PFSK-1 (cell line): ENCODE measurements around the gene PTPRA.

Experiments
- FOXP2 ChIP-seq: optimal IDR thresholded peaks from 2 replicates; pipeline ENCODE3; 2011; ENCODE audit warnings: borderline replicate concordance, control low read depth, inconsistent platforms; ENCODE audit not compliant: insufficient read depth; ENCODE audit errors: extremely low read length, extremely low read depth
- POLR2AphosphoS5 ChIP-seq: IDR thresholded peaks from 2 replicates; pipeline ENCODE4 v1.6.1; 2012; ENCODE audit warnings: low read depth, mild to moderate bottlenecking, control low read depth, low read length, moderate library complexity
- SIN3A ChIP-seq: IDR thresholded peaks from 2 replicates; pipeline ENCODE4 v1.6.1; 2012; ENCODE audit warnings: mild to moderate bottlenecking, low read length, moderate library complexity, borderline replicate concordance; ENCODE audit not compliant: insufficient read depth
- TAF1 ChIP-seq: IDR thresholded peaks from 2 replicates; pipeline ENCODE4 v1.6.1; 2012; ENCODE audit warnings: low read length, control low read depth, borderline replicate concordance; ENCODE audit not compliant: insufficient read depth
- TF ChIP-seq, protein P1 (sequence below), 2 experiments: IDR thresholded peaks; 2 replicates each; pipeline versions ENCODE4 v1.6.1 to v1.8.0; 2011 to 2012; ENCODE audit warnings: low read depth in 2 of 2, low read length in 2 of 2, control low read depth in 1 of 2, inconsistent platforms in 1 of 2, mild to moderate bottlenecking in 1 of 2, moderate library complexity in 1 of 2; ENCODE audit not compliant: insufficient read depth in 1 of 2

Gene PTPRA

GRCh38 chr20:2833761-2834160 lies 39.5 kb upstream of the PTPRA start:
- TF ChIP-seq SIN3A (no peak), TAF1 (no peak), POLR2AphosphoS5 (no peak), FOXP2 (no peak)
- TF ChIP-seq, protein P1, sequence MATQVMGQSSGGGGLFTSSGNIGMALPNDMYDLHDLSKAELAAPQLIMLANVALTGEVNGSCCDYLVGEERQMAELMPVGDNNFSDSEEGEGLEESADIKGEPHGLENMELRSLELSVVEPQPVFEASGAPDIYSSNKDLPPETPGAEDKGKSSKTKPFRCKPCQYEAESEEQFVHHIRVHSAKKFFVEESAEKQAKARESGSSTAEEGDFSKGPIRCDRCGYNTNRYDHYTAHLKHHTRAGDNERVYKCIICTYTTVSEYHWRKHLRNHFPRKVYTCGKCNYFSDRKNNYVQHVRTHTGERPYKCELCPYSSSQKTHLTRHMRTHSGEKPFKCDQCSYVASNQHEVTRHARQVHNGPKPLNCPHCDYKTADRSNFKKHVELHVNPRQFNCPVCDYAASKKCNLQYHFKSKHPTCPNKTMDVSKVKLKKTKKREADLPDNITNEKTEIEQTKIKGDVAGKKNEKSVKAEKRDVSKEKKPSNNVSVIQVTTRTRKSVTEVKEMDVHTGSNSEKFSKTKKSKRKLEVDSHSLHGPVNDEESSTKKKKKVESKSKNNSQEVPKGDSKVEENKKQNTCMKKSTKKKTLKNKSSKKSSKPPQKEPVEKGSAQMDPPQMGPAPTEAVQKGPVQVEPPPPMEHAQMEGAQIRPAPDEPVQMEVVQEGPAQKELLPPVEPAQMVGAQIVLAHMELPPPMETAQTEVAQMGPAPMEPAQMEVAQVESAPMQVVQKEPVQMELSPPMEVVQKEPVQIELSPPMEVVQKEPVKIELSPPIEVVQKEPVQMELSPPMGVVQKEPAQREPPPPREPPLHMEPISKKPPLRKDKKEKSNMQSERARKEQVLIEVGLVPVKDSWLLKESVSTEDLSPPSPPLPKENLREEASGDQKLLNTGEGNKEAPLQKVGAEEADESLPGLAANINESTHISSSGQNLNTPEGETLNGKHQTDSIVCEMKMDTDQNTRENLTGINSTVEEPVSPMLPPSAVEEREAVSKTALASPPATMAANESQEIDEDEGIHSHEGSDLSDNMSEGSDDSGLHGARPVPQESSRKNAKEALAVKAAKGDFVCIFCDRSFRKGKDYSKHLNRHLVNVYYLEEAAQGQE (IDR thresholded peaks at IDR 0.05; ENCODE audit: insufficient read depth in 1 of 2, low read depth in 2 of 2, low read length in 2 of 2) = no peak

- no peak for TF ChIP-seq POLR2AphosphoS5
- no peak for TF ChIP-seq FOXP2
- TF ChIP-seq, protein P1 (IDR thresholded peaks at IDR 0.05; ENCODE audit: insufficient read depth in 1 of 2, low read depth in 2 of 2, low read length in 2 of 2) = no peak
- TF ChIP-seq TAF1 = no peak
- TF ChIP-seq SIN3A = no peak
Observed at GRCh38 chr20:2834401-2835110, 38.7 kb upstream of the PTPRA start.

DNA sequence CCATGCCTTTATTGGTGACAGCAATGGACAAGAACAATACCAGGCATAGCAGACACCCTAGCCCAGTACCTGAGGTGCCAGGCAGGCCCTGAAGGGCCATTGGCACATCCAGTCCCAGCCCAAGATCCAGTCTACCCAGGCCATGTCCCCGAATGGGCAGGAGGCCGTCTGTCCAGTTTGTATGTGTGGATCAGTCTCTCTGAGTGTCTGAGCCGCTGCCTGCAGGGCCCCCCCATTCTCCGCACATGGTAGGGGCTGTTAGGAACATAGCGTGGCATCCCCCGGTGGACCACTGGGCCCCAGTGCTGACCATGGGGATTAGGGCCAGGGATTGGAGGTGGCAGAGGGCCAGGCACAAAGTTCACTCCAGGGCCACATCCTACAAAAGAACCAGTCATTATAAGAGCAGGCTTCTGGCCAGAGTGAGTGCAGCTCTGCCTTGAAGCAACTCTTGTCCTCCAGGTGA lies 37.9 kb upstream of the PTPRA start:
- TF ChIP-seq POLR2AphosphoS5 (no peak), SIN3A (no peak), FOXP2 (no peak), TAF1 (no peak)
- TF ChIP-seq, protein P1 (IDR thresholded peaks at IDR 0.05; ENCODE audit: insufficient read depth in 1 of 2, low read depth in 2 of 2, low read length in 2 of 2) = no peak

DNA sequence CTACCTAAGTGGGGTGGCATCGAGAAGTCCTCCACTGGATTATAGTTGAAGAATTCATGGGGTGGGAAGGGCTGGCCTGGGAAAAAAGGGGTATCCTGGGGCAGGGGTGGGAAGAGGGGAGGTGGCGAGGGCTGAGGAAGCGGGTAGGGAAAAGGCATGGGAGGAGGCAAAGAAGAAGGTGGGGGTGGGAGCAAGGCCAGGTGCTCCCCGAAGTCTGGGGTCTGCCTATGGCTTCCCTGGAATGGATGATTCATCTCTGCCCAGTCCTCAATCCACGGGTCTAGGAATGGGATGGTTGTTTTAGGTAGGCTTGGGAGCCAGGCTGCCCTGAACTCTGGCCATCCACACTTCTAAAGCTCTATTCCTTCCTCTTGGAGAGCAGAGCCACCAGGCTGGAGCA lies 37.2 kb upstream of the PTPRA start:
- TF ChIP-seq SIN3A (no peak), TAF1 (no peak), FOXP2 (no peak)

GRCh38 chr20:2837221-2837960 lies 35.9 kb upstream of the PTPRA start:
- TF ChIP-seq, protein P1 (IDR thresholded peaks at IDR 0.05; ENCODE audit: insufficient read depth in 1 of 2, low read depth in 2 of 2, low read length in 2 of 2) = no peak
- TF ChIP-seq SIN3A (no peak), FOXP2 (no peak), POLR2AphosphoS5 (no peak), TAF1 (no peak)
